ENCODE measurements around the gene KRT36.

- TF ChIP-seq CTCF (conservative IDR thresholded peaks at IDR 0.05; ENCODE audit: low read depth, low read length) (no peak), EZH2 (IDR thresholded peaks at IDR 0.05; ENCODE audit: low read length, unreplicated experiment) (no peak)
Measured at GRCh38 chr17:41456204-41456603, 33.5 kb downstream of the KRT36 start.
